COR-L47 (cell line): Measurements from ENCODE around the gene C1orf105.
A peak's percentile ranks its signal among the peaks of the same experiment; 100 is the strongest.

ENCODE experiments used
- DNase-seq: peaks from one replicate; lab custom pipeline; 2025; lab: John Stamatoyannopoulos, UW

The C1orf105 gene

DNA sequence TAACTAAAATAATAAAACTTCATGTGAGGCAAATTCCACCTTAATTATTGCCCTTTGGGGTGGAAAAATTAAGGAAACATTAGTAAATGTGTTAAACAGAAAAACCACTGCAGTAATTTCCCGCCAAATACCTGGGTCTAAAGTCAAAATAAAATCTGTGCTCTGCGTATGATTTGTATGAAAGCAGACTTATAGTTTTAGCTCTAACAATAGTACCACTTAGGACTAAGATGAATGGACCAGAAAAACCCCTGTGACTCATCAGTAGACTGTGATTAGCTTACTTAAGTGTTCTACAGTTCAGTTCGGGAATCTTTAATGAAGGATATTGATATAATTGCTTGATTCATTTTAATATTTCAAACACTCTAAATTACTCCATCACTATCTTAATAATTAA is 23.3 kb upstream of the C1orf105 start:
- no peak for DNase-seq

DNA sequence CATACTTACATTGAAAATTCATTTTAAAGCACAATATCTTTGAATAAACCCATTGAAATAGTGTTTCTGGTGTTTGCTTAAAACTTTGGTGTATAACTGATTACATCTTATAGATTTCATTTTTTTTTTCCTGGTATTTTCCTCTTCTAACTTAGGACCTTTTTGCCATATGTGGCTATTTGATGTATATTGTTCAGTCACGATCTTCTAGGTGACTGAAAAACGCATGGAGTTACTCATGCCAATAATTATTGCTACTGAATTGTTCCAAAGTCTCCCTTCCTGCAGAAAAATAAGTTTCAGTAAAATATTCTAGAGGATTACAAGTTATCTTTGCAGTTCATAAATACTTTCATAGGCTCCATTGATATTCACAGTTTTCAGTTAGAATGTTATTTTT is 22.9 kb upstream of the C1orf105 start:
- DNase-seq = no peak

DNA sequence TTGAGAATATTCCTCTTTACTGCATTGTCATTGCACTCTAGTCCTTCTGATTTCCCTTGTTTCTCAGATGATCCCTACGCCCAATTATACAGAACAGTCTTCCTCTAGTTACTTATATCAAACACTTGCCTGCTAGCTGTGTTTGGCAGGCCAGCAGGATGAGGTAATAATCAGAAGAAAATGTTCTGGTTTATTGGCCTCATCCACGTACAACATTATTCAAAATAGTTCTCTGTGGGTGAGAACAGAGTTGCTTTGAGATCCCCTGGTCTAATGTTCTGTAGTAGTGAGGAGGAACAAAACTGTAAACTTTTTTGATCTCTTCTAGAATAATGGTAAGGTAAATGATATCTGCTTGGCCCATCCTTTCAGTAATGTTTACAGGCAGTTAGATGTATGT is 22.3 kb upstream of the C1orf105 start:
- DNase-seq = no peak

DNA sequence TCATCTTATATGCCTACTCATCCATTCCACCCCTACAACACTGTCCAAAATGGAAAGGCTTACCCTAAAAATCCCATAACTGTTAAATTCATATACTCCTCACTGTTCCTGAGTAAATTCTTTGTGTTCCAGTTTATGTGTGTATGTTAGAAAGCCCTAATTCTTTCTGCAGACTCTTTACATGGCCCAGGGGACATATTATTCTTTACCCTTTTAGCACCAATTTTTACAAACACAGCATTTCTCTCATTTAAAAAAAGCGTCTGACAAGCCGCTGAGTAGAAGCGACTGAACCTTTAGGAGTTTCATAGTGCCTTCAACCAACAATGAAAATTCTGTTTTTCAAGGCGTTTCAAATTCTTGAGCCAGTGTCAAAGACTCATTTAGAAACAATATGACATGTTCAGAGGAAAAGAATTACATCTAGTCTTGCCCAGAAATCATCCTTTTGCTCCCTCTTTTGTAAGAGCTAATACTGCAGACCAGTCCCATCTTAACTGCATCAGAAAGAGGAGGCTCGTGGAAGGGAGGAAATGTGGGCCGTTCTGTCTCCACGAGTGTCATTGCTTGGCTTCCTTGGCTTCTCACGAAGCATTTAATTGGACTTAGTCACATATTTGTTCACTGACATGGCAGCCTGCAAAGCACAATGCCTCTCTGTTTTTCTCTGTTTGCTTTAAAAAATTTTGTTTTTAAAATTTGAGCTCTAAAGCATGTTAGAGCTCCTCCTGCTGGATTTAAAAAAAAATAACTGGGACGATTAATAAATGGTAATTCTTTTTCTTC is 21.3 kb upstream of the C1orf105 start:
- DNase-seq = peak; percentile 35

DNA sequence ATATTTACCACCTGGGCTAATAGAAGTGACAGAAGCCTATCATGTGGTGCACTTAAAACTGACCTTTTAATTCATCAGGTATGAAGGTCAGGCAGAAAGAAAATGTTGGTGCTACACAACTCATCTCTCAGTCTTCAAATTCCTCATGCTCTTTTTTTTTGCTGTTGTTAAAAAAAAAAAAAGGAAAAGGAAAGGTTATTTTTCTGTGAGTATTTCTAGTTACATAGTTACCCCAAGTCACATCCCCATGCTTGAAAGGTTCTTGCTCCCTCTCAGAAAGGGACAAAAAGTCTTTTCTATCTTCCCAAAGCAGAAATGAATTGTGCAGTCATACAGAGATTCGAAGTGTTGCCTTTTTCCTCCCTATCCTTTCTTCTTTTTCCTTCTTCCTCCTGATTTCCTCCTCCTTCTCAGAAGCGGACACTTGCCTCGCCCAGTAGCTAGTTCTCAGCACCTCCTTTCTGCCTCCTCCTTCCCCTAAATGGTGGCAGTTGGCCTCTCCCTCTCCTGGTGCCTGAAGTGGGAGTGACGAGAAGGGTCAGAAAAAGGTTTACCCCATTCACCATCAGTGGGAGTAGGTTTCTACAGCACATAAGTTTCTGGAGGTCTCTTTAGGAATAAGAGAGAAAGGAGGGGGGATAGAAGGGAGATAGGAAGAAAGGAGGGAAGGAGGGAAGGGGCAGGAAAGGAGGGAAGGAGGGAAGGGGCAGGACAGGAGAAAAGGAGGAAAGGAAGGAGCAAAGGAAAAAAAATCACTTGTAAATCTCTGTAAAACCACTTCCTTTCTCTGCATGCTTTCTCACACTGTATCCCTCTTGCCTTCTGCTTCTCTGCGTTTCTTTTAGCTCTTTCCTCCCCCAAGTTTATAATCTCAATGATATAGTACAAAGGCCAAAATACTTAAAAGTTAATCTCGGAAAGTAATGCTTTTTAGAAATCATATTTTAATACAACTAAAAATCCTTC is 20.4 kb upstream of the C1orf105 start:
- DNase-seq = no peak

DNA sequence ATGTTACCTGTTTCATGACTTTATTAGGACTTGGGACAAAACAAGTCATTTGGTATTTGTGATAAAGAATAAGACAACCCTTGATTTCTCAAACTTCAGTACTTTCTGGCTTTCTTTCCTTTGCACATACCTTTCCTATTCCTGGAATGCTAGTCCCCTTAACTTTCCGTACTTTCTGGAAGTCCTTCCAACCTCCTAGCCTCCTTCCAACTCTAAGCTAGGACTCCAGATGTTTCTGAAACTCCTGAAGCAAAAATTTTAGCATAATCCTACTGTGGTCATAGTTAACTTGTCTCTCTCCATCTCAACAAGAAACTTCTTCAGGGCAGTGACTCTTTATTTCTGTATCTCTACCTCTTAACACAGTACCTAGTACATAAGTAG is 19.8 kb upstream of the C1orf105 start:
- no peak for DNase-seq

DNA sequence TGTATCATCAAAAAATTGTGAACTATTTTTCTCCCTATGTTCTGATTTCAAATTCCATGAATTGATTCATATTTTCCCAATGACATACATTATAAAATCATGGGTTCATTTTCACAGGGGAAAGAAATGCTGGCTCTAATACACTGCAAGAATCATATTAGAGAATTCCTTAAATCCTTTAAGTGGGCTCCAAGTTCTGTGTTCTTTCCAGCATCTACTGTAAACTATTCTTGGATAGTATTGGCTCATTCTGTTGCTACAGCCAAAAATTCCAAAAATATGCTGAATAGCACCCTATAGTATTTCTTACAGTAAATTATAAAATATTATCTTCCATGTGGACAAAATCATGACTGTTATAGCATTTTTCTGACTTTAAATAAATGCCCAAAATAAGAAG is 19.0 kb upstream of the C1orf105 start:
- DNase-seq = no peak

DNA sequence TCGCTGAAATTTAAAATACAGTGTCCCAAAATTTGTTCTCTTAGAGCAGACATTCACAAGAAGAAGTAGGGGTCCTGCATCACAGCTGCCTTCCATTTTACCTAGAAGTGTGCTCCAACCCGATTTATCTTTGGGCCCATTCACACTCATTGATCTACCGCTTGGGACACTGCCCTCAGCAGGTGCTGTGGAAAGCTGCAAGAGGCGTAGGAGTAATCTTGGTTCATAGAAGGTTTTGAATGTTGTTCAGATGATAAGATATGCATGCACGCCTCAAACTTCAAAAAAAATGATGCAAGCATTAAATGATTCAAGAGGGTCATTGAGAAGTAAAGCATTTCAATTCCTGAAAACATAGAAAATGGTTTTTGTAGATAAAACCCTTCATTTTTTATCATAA is 18.6 kb upstream of the C1orf105 start:
- no peak for DNase-seq

DNA sequence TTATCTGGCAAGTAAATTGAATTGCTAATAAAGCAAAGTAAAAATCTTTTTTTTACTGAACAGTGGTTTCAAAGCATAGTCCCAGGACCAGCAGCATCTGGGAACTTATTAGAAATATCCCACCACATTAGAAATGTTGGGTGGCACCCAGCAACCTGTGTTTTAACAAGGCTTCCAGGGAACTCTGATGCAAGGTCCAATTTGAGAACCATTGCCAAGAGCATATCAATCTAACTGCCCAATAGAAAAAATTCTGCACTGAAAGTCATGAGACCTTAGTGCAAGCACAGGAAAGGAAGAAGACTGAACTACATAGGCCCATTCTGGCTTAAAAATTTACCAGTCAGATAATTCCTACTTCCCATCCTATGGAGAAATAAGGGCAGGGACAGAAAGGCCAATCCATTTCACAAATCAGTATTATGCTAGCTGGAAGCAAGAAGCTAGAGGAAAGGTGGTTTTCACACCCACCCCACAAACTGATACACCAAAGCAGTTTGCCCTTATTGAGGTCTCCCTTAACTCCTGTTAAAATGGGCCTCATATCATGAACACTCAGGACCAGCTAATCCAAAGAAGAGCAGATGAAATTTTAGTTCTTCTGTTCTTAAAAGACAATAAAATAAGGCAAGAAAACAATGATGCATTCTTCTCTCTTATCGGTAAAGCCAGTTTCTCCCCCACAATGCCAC is 17.5 kb upstream of the C1orf105 start:
- DNase-seq = no peak

DNA sequence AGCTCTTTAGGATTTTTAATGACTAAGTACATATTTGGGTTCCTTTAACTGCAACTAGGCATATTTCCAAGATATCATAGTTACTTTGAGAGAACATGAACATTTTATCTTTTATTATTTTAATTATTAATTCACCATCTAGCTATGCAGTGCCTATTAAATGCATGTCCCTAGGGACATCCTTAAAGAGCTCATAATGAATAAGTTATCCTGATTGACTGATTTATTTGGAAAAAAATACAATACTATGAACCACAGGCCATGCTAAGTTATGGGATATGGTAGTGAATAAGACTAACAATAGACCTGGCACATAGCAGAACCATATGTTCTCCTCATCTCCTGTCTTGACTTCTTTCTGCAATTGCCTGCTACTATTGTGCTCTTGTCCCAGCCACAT is 16.4 kb upstream of the C1orf105 start:
- no peak for DNase-seq

DNA sequence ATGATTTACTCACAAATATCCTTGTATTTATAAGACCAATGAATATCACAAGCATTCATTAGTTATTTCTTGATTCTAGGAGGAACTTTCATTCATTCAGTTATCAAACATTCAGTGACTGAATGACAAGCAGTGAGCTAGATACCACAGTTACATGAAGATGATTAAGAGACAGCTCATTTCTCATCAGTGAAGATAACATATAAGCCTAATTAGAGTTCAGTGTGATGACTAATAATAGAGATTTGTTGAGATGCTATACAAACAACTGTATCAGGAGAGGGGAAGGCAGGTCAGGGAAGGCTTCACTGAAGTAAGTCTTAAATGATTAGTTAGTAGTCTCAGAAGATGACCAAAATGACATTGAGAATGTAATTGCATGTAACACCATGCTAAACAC is 14.6 kb upstream of the C1orf105 start:
- no peak for DNase-seq

DNA sequence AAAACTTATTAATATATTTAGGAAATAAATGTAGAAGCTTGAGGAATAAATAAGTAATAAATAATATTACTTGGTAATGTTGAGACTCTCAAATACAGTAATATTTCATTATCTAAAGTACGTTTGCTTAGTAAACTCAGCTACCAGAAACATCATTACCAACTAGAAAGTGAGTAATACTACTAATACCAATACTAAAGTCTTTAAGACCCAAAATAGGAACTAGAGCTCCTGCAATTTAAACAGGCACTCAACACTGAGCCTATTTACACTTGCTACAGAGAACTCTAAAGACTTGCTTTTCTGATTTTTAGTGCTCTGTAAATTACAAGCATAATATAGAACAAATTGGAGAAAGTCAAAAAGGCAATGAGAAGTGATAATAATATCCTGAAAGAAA is 13.5 kb upstream of the C1orf105 start:
- DNase-seq = no peak

DNA sequence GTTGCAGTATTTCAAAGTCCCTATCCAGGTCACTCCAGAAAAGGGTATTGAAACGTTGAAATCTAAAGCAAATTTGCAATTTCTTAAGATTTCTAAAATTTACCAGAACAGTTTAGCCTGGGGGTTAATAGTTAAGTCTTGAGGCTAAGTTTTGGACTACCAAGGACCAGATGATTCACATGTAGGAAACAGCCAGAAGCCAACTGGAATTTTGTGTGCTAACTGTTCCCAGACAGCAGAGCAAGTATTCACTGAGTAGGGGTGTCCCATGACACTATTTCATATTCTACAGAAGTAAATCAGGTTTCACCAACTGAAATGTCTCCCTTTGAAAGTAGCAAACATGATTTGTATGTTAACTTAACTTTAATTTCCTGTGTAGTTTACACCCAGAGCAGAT is 11.5 kb upstream of the C1orf105 start:
- DNase-seq = no peak

DNA sequence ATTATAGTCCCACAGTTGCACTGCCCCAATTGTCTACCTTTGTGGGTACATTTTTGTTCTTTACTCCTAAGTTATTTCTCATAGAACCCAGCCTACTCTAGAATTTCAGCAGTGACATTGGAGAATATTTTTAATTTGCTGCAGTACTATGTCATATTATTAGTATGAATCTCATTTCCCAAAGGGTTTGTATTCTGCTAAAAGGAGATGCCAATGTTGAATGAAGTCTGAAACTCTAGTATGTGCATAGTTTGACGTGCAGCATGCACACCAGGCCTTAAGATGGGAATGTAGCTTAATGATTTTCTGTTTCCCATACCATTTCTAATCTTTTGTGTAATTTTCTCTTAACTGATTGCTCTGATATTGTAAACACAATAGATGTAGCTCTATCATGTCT is 10.5 kb upstream of the C1orf105 start:
- no peak for DNase-seq

DNA sequence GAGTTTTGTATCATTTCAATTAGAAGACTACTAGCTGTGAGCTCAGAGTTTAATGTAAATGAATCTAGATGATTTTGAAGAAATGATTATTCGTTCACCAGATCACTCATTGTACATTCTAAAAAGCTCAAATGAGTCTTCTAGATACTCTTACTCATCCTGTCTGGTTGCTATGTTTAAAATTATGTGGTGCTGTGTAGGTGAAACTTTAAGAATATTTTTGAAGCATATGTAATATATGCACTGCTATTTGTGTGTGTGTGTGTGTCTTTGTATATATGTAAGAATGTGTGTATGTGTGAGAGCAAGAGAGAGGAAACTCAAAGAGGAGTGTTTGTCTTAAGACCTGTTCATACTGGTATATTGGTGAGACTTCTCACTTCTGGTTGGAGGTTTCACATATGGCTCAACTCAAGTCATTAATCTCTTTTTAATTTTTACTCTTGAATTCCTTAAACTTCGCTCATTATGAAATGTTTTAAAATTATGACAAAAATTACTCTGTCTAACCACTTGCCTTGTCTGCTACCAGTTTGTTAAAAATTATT is 8.6 kb upstream of the C1orf105 start:
- no peak for DNase-seq

DNA sequence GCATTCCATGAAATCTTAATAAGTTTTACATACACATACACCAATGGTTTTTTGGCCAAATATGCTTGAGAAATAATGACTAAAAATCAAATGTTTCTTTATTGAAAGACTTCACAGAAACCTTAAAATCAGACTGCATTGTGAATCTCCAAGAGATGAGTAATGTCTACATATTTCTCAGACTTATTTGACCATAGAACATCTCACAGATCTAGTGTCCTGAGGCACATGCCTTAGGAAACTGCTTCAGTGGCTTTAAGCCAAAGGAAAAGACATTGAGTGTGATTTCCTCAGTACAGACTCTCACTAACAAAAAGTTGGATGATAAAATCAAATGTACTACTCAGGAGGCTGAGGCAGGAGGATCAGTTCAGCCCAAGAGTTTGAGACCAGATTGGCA is 6.2 kb upstream of the C1orf105 start:
- DNase-seq = no peak

DNA sequence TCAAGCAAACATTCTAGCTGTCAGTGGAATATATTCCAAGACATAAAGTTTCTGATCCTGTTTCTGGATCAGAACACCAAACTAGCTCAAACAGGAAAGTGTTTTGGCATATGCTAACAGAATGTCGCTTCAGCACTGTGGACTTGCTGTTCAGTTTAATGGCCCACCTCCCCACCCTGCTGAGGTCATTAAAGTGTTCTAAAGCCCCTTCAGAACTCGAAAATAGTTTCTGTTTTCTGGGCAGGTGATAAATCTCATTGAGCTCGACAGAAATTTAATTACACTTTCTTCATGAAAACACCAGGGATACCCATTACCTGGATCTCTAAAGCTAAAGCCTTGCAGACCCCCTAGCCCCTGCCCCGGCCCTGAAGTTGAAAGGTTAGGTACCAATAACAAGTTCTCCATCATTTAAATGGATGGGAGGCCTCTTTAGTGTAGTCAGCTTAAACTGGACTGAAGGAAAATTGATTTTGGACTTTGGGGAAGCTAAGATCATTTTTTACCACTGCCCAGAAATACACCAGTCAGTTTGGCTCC is 3.9 kb upstream of the C1orf105 start:
- DNase-seq = no peak

DNA sequence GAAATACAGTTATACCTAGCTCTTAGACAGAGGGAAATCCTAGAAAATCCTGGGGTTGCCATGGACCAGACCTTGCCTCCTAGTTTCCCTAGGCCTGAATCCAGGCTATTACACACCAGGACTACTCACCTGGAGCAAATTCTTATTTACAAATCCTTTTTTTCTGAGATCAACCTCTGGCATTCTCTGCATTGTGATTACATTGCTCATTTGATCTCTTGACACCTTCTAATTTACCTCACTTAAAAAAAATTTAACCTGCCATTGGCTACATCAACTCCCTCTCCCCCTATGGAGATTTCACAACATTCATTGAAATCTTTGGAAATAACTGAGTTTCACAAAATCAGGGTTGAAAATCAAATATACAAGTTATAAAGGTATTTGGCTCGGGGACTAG is 2.9 kb upstream of the C1orf105 start:
- DNase-seq = no peak

DNA sequence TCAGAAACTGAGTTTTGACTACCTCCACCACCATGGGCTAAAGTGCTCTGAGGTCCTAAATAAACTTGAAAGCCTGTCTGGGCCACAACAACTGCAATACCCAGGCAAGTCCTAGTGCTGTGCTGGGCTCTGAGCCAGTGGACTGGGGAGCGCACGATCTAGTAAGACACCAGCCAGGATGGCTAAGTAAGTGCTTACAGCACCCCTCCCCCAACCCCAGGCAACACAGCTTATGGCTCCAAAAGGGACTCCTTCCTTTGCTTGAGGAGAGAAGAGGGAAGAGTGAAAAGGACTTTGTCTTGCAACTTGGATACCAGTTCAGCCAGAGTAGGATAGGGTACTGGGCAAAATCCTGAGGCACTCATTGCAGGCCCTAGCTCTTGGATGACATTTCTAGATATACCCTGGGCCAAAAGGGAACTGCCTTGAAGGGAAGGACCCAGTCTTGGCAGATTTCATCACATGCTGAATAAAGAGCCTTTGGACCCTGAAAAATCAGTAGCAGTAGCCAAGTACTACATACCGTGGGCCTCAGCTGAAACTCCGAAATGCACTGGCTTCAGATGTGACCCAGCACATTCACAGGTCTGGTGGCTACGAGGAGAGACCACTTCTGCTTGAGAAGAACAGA is 1.6 kb downstream of the C1orf105 start:
- DNase-seq = no peak

DNA sequence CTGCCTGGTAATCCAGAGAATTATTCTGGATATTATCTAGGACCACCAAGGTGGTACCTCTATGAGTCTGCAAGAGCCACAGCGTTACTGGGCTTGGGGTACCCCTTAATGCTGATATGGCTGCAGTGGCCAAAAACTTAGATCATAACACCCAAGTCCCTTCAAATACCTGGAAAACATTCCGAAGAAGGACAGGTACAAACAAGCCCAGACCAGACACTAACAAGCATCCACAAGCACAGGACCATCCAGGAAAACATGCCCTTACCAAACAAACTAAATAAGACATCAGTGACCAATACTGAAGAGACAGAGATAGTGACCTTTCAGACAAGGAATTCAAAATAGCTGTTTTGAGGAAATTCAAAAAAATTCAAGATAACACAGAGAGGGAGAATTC is 2.9 kb downstream of the C1orf105 start:
- no peak for DNase-seq

DNA sequence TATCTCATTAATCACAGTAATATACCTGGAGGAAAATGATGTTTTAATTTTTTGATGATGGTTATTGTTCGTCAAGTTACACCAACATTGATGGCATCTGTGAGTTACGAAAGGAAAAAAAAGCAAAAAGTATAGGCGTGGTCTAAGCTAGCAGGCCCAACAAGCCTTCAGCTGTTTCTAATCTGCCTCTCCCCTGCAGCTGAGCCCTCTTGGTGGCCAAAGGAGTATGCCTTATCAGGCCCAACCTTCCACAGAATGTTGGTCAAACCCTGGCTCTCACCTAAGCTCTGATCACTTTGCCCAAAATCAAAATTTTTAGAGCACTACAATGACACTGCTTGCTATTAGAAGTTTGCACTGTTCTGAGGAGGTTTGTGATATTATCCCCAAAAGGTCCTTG is 4.9 kb downstream of the C1orf105 start:
- no peak for DNase-seq

DNA sequence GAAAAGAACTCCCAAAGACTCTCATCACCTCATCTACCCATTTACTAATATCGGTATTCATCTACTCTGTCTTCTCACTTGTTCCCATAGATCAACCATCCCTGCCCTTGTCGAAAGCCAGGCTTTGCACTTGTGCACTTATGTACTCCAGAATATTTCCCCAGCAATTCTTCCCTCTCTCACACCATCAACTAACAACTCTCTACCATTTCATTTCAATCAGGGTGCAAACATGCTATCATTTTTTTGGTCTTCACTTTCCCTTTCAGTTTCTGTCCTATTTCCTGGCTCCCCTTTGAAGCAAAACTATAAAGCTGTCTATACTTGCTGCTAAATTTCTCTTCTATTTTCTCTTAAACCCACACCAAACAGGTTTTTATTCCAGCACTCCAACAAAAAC is 6.7 kb downstream of the C1orf105 start:
- DNase-seq = no peak
